HPDE6-E6E7 (cell line): ENCODE data around the gene RCN1.

Source experiments
- DNase-seq: peaks from one replicate; pipeline ENCODE4 v3.0.0; 2011; ENCODE audit warnings: missing footprints; ENCODE audit errors: extremely low spot score

Gene RCN1

GRCh38 chr11:32153747-32154146 is 62.9 kb downstream of the RCN1 start:
- DNase-seq = no peak

DNA sequence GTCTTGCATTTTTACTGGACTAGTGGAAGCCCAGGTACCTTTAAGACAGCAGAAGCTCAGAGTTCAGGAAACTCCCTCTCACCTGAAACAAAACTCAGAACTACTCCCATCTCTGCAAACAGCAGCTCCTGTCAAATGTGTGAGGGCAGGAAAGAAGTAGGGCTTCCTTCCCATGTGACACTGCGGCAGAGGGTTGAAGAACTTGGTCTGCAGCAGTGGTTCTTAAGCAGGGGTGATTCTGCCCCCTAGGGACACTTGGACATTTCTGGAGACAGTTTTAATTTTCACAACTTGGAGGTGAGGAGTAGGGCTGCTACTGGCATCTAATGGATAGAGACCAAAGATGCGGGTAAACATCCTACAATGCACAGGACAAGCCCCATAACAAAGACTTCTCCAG is 63.4 kb downstream of the RCN1 start:
- no peak for DNase-seq
